Forelimb muscle (tissue), 1 donor: ENCODE results near the gene CASZ1. TPM values are rescaled to one million over a fixed set of nuclear protein-coding genes. Genes with fewer than 3 reads are reported as not detected.
A peak's percentile ranks its signal among the peaks of the same experiment; 100 is the strongest.

ENCODE experiments used
- DNase-seq: peaks from one replicate; pipeline ENCODE4 v3.0.0-alpha.2; 2013; ENCODE audit warnings: low read depth
- polyA plus RNA-seq: library from polyadenylated mRNA; unstranded; fragments of 120-200 nt; gene quantifications from one replicate; pipeline ENCODE4 v1.2.1, GENCODE V29; 2013; ENCODE audit not compliant: insufficient read length

The CASZ1 gene
- polyA plus RNA-seq, 1 donor, result 59.0 TPM

GRCh38 chr1:10708757-10709156 lies 87.7 kb downstream of the CASZ1 start:
- no peak for DNase-seq

- DNase-seq, result no peak
Observed at GRCh38 chr1:10707208-10707607, 89.2 kb downstream of the CASZ1 start.

GRCh38 chr1:10706376-10706913 lies 90.0 kb downstream of the CASZ1 start:
- no peak for DNase-seq

GRCh38 chr1:10705953-10706352 lies 90.5 kb downstream of the CASZ1 start:
- DNase-seq, result no peak

GRCh38 chr1:10704368-10704882 lies 92.0 kb downstream of the CASZ1 start:
- no peak for DNase-seq

- DNase-seq, result no peak
Observed at GRCh38 chr1:10703702-10704101, 92.7 kb downstream of the CASZ1 start.

GRCh38 chr1:10701145-10701544 lies 95.3 kb downstream of the CASZ1 start:
- DNase-seq, result no peak

GRCh38 chr1:10699470-10699835 lies 97.0 kb downstream of the CASZ1 start:
- DNase-seq, result no peak

GRCh38 chr1:10698726-10699469 lies 97.5 kb downstream of the CASZ1 start:
- DNase-seq, result no peak

GRCh38 chr1:10697621-10698160 lies 98.8 kb downstream of the CASZ1 start:
- DNase-seq, result no peak

GRCh38 chr1:10696977-10697376 lies 99.5 kb downstream of the CASZ1 start:
- DNase-seq, result no peak

GRCh38 chr1:10694633-10695627 lies 101.5 kb downstream of the CASZ1 start:
- peak; percentile 48 for DNase-seq

GRCh38 chr1:10694274-10694632 lies 102.2 kb downstream of the CASZ1 start:
- DNase-seq, result no peak

GRCh38 chr1:10693497-10694273 lies 102.8 kb downstream of the CASZ1 start:
- no peak for DNase-seq

- DNase-seq, result no peak
Observed at GRCh38 chr1:10693152-10693496, 103.3 kb downstream of the CASZ1 start.

GRCh38 chr1:10692401-10693021 lies 103.9 kb downstream of the CASZ1 start:
- no peak for DNase-seq

- no peak for DNase-seq
Observed at GRCh38 chr1:10691740-10692125, 104.7 kb downstream of the CASZ1 start.

- no peak for DNase-seq
Observed at GRCh38 chr1:10691075-10691739, 105.2 kb downstream of the CASZ1 start.

GRCh38 chr1:10690484-10690883 lies 106.0 kb downstream of the CASZ1 start:
- no peak for DNase-seq

GRCh38 chr1:10688409-10688786 lies 108.0 kb downstream of the CASZ1 start:
- no peak for DNase-seq
